Measurements from ENCODE around the gene RTEL1. TPM values are rescaled to one million over a fixed set of nuclear protein-coding genes. Genes with fewer than 3 reads are reported as not detected.

RTEL1 gene
- polyA plus RNA-seq, 1 of the 3 experiments (the other 2 are of a cell fraction), result 9.9 TPM

- TF ChIP-seq REST (IDR thresholded peaks at IDR 0.05; ENCODE audit: low read depth, low read length) (no peak), YY1 (IDR thresholded peaks at IDR 0.05; ENCODE audit: low read depth) (no peak), SIN3A (IDR thresholded peaks at IDR 0.05; ENCODE audit: borderline replicate concordance, low read depth, low read length) (no peak)
These were observed 46.5 kb upstream of the RTEL1 start (continued) for GRCh38 chr20:63611646-63612045.

GRCh38 chr20:63612276-63612931 lies 45.7 kb upstream of the RTEL1 start:
- no peaks in the 10 kb centered on the region for H3K9me3 ChIP-seq
- 83% methylated on average over 15 of the region's 20 CpGs for WGBS (ENCODE audit: low lambda C conversion rate)
- no peak overlapping the region for H3K9ac ChIP-seq
- no peaks in the 10 kb centered on the region for H3K9me2 ChIP-seq
- ChIA-PET POLR2A (no interaction called here), CTCF (interaction anchor here (0.8 to 1.6 kb wide), 2 partner anchors 16 to 74 kb away, joined by 3 to 4 read pairs; no protein-coding TSS in a partner anchor)
- H4K20me1 ChIP-seq (ENCODE audit: insufficient read depth), result no peaks in the 10 kb centered on the region
- H3F3A ChIP-seq (replicated peaks; ENCODE audit: insufficient read depth), result no peaks in the 10 kb centered on the region
- H3K4me1 ChIP-seq (ENCODE audit: control insufficient read depth in 1 of 2, insufficient read depth in 2 of 2, low read depth in 1 of 2, low read length in 1 of 2), result no peaks in the 10 kb centered on the region; a peak in 1 of 4 replicates
- peaks cover 7% of the 10 kb centered on the region for H3K79me2 ChIP-seq (ENCODE audit: insufficient read depth)
- TF ChIP-seq GATA2 (CRISPR knock-in tag; IDR thresholded peaks at IDR 0.05), result no peak
- no peak for TF ChIP-seq NRF1 (IDR thresholded peaks at IDR 0.05; ENCODE audit: low read depth, low read length)
- no peak for TF ChIP-seq MAX (IDR thresholded peaks at IDR 0.05; ENCODE audit: low read depth)
- no peak for TF ChIP-seq CTCF (IDR thresholded peaks at IDR 0.05)
- TF ChIP-seq PBX3 (IDR thresholded peaks at IDR 0.05), result no peak
- TF ChIP-seq POLR2AphosphoS5 (IDR thresholded peaks at IDR 0.05; ENCODE audit: low read depth, low read length), result no peak
- no peak overlapping the region for H3K27ac ChIP-seq (ENCODE audit: low read depth in 2 of 2, low read length in 1 of 2)
- H3K27me3 ChIP-seq (ENCODE audit: insufficient read depth), result no peaks in the 10 kb centered on the region
- peaks cover 0 to 7% of the 10 kb centered on the region in 2 experiments for H3K36me3 ChIP-seq (replicated peaks in 1 of 2; ENCODE audit: control insufficient read depth in 1 of 2, insufficient read depth in 2 of 2, low read length in 1 of 2)
- no peak overlapping the region for H2AFZ ChIP-seq (ENCODE audit: low read depth)
- H3K4me3 ChIP-seq (ENCODE audit: low read depth in 2 of 2, low read length in 1 of 2), result no peak overlapping the region
- DNase-seq, result no peak
- H3K4me2 ChIP-seq, result no peak overlapping the region

Measured in SK-N-SH (cell line).